HG02678 (cell line): Measurements from ENCODE around the gene PTPRG.
"Not testable (repeated sequence)": the region's sequence is repeated elsewhere in the genome, so short reads cannot be mapped to it uniquely, and the experiment has no call there.

Experiments used
- ATAC-seq: cut with Tn5 transposase; IDR thresholded peaks from one replicate; pipeline ENCODE4 v1.9.1; 2021; ENCODE audit warnings: mild to moderate bottlenecking, moderate library complexity; ENCODE audit not compliant: unreplicated experiment

PTPRG gene

GRCh38 chr3:62028236-62028635 lies 466.9 kb downstream of the PTPRG start:
- ATAC-seq = no peak

- no peak for ATAC-seq
These were observed 471.4 kb downstream of the PTPRG start for GRCh38 chr3:62032738-62033137.

GRCh38 chr3:62035402-62036057 lies 474.2 kb downstream of the PTPRG start:
- no peak for ATAC-seq

GRCh38 chr3:62036726-62037125 lies 475.4 kb downstream of the PTPRG start:
- no peak for ATAC-seq

GRCh38 chr3:62038798-62039197 lies 477.4 kb downstream of the PTPRG start:
- ATAC-seq = not testable (repeated sequence)

- ATAC-seq = no peak
These were observed 478.2 kb downstream of the PTPRG start for GRCh38 chr3:62039586-62039985.

GRCh38 chr3:62041681-62042080 lies 480.3 kb downstream of the PTPRG start:
- ATAC-seq = no peak

- no peak for ATAC-seq
These were observed 483.6 kb downstream of the PTPRG start for GRCh38 chr3:62044874-62045411.

GRCh38 chr3:62046326-62046725 lies 485.0 kb downstream of the PTPRG start:
- no peak for ATAC-seq

- no peak for ATAC-seq
These were observed 487.2 kb downstream of the PTPRG start for GRCh38 chr3:62048577-62048976.

GRCh38 chr3:62049033-62049432 lies 487.7 kb downstream of the PTPRG start:
- no peak for ATAC-seq

- no peak for ATAC-seq
These were observed 490.1 kb downstream of the PTPRG start for GRCh38 chr3:62051506-62051905.

GRCh38 chr3:62052331-62052730 lies 491.0 kb downstream of the PTPRG start:
- ATAC-seq = no peak

- ATAC-seq = no peak
These were observed 495.3 kb downstream of the PTPRG start for GRCh38 chr3:62056658-62057057.

- no peak for ATAC-seq
These were observed 496.1 kb downstream of the PTPRG start for GRCh38 chr3:62057339-62058047.

- ATAC-seq = no peak
These were observed 504.8 kb downstream of the PTPRG start for GRCh38 chr3:62065985-62066693.

GRCh38 chr3:62068337-62068736 lies 507.0 kb downstream of the PTPRG start:
- ATAC-seq = no peak

- ATAC-seq = no peak
These were observed 509.5 kb downstream of the PTPRG start for GRCh38 chr3:62070891-62071290.

- no peak for ATAC-seq
These were observed 511.7 kb downstream of the PTPRG start for GRCh38 chr3:62073038-62073437.

- ATAC-seq = no peak
These were observed 523.2 kb downstream of the PTPRG start for GRCh38 chr3:62084558-62084957.

GRCh38 chr3:62088472-62089104 lies 527.2 kb downstream of the PTPRG start:
- no peak for ATAC-seq
